K562 (cell line): ENCODE results near the gene IQCN. TPM values are rescaled to one million over a fixed set of nuclear protein-coding genes. Genes with fewer than 3 reads are reported as not detected.

Experiments
- ATAC-seq: fragments of 200-7000 bp; cut with Tn5 transposase; 3 replicates; pipeline ENCODE4 v1.9.1; 2020; ENCODE audit warnings: moderate library complexity
- BruUV-seq: library from RNA; stranded (reverse); fragments of 400-500 nt; replicated peaks from 2 replicates; lab custom pipeline; 2021; lab: Mats Ljungman, UMichigan
- CTCF ChIA-PET: fragments of 300-600 bp; formaldehyde crosslinking; extraction: SDS; loops from one replicate; lab custom pipeline; 2021; ENCODE audit warnings: low intra/inter-chr PET ratio; lab: Yijun Ruan, JAX
- POLR2A ChIA-PET: fragments of 300-600, 350-650 bp; sonication (Branson Sonifier 250); formaldehyde crosslinking; extraction: SDS; loops from one replicate; lab custom pipeline; 2021; ENCODE audit warnings: antibody characterized with exemption, inconsistent platforms; lab: Yijun Ruan, JAX
- DNase-seq, 4 experiments: peaks; one replicate each; pipeline versions ENCODE4 v3.0.0 to v3.0.0-alpha.2; 2011 to 2018; ENCODE audit warnings: low spot score in 3 of 4, mixed read lengths in 3 of 4; ENCODE audit errors: extremely low read depth in 1 of 4
- FAIRE-seq: peaks from 2 replicates; lab custom pipeline; 2011; peaks lifted over from hg19 to GRCh38; lab: Jason Lieb, UNC
- H2AFZ ChIP-seq: 2 replicates; pipeline ENCODE4 v1.6.0; 2011; ENCODE audit warnings: low read depth, low read length, control low read depth, inconsistent platforms
- H3K27ac ChIP-seq: fragments of 200-600 bp; 3 replicates; pipeline ENCODE4 v1.8.0; 2011; ENCODE audit warnings: low read depth, mild to moderate bottlenecking, control low read depth, inconsistent platforms, low read length, moderate library complexity, mixed read lengths; ENCODE audit errors: extremely low read depth
- H3K27me3 ChIP-seq, 2 experiments: fragments of 300-600 bp in 1 of 2; 2 replicates in 1 of 2; 3 replicates in 1 of 2; pipeline versions ENCODE4 v1.6.0 to v1.8.0; 2011; ENCODE audit warnings: inconsistent platforms in 2 of 2, low read length in 2 of 2, mild to moderate bottlenecking in 1 of 2, mixed read lengths in 1 of 2, moderate library complexity in 1 of 2; ENCODE audit not compliant: control insufficient read depth in 2 of 2, insufficient read depth in 2 of 2
- H3K36me3 ChIP-seq: fragments of 300-600 bp; 3 replicates; pipeline ENCODE4 v1.8.0; 2011; ENCODE audit warnings: mild to moderate bottlenecking, low read length, inconsistent platforms; ENCODE audit not compliant: control insufficient read depth, insufficient read depth
- H3K4me1 ChIP-seq, 2 experiments: fragments of 200-600 bp in 1 of 2; replicated peaks in 1 of 2; 2 replicates in 1 of 2; 3 replicates in 1 of 2; pipeline versions ENCODE4 v1.5.1 to v1.8.0; 2011; ENCODE audit warnings: inconsistent platforms in 2 of 2, low read length in 2 of 2, mild to moderate bottlenecking in 1 of 2, mixed read lengths in 1 of 2, moderate library complexity in 1 of 2; ENCODE audit not compliant: control insufficient read depth in 2 of 2, insufficient read depth in 2 of 2
- H3K4me2 ChIP-seq: 2 replicates; pipeline ENCODE4 v1.6.1; 2011; ENCODE audit warnings: low read length, control low read depth, inconsistent platforms, mixed read lengths; ENCODE audit not compliant: insufficient read depth
- H3K4me3 ChIP-seq: fragments of 200-600 bp; sonication (generic), shearing (Covaris generic); 2 replicates; pipeline ENCODE4 v1.5.1; 2016; ENCODE audit warnings: control low read depth, inconsistent platforms
- H3K79me2 ChIP-seq: fragments of 200-600 bp; 3 replicates; pipeline ENCODE4 v1.8.0; 2011; ENCODE audit warnings: low read length, inconsistent platforms; ENCODE audit not compliant: control insufficient read depth, insufficient read depth
- H3K9ac ChIP-seq, 2 experiments: 2 replicates each; pipeline versions ENCODE4 v1.6.0 to v1.6.1; 2011; ENCODE audit warnings: low read depth in 2 of 2, low read length in 2 of 2, control low read depth in 1 of 2, inconsistent platforms in 1 of 2, mild to moderate bottlenecking in 1 of 2, mixed read lengths in 1 of 2; ENCODE audit not compliant: insufficient read depth in 1 of 2
- H3K9me1 ChIP-seq: one replicate; pipeline ENCODE4 v1.6.0; 2011; ENCODE audit warnings: inconsistent platforms, mild to moderate bottlenecking, low read length, moderate library complexity; ENCODE audit not compliant: control insufficient read depth, insufficient read depth
- H3K9me3 ChIP-seq: replicated peaks from 2 replicates; pipeline ENCODE4 v1.5.1; 2011; ENCODE audit warnings: low read depth, low read length, inconsistent platforms; ENCODE audit not compliant: control insufficient read depth, insufficient read depth
- H4K20me1 ChIP-seq: replicated peaks from 2 replicates; pipeline ENCODE4 v1.6.1; 2011; ENCODE audit warnings: low read length, inconsistent platforms, mixed read lengths; ENCODE audit not compliant: control insufficient read depth, insufficient read depth
- C11orf30 ChIP-seq: fragments of 450-650 bp; IDR thresholded peaks from 2 replicates; pipeline ENCODE4 v1.6.1; 2016; ENCODE audit warnings: low read depth, mild to moderate bottlenecking
- XRCC5 ChIP-seq: fragments of 200-400 bp; formaldehyde crosslinking; IDR thresholded peaks from 2 replicates; pipeline ENCODE4 v1.6.1; 2017; ENCODE audit warnings: low read depth, mild to moderate bottlenecking, low read length
- ZNF121 ChIP-seq: sonication (generic); formaldehyde crosslinking; conservative IDR thresholded peaks from 2 replicates; pipeline ENCODE4 v1.8.0; 2022; ENCODE audit warnings: missing genetic modification reagents
- ZNF134 ChIP-seq: fragments of 250-450 bp; sonication (Bioruptor Pico); conservative IDR thresholded peaks from 2 replicates; pipeline ENCODE4 v1.4.0; 2020
- WGBS: fragments of 100-300 bp; shearing (Covaris generic); methylation state at CpG from one replicate; pipeline ENCODE4 v1.1.6; 2016; ENCODE audit warnings: low coverage, mixed read lengths; ENCODE audit not compliant: insufficient coverage; ENCODE audit errors: missing lambda C conversion rate; 5-methylcytosine and 5-hydroxymethylcytosine counted together
- in situ Hi-C: fragments of 300-500 bp; cut with MboI; formaldehyde crosslinking; loops from 4 replicates; pipeline ENCODE4 v1.15.0; 2018; ENCODE audit warnings: inconsistent platforms, mixed read lengths
- intact Hi-C: fragments of 100-400 bp; cut with micrococcal nuclease; formaldehyde crosslinking; loops from 2 replicates; pipeline ENCODE4 v1.14.2; 2022
- polyA plus RNA-seq, 8 experiments: library from polyadenylated mRNA; depleted of rRNA in 4 of 8; stranded (reverse) in 5 of 8; unstranded in 3 of 8; fragments of >200 nt; fragmentation: Nextera tagmentation in 2 of 8; fragmentation: Illumina TruSeq in 1 of 8; extraction: Ambion mirVana in 2 of 8; extraction: Trizol in 1 of 8; gene quantifications; 2 replicates each; pipeline versions ENCODE4 v1.2.1 to v1.2.3, GENCODE V29; 2011 to 2014; ENCODE audit warnings: inconsistent platforms in 1 of 8, missing spikeins in 1 of 8
- total RNA-seq, 7 experiments: library from RNA; depleted of rRNA in 6 of 7; stranded (reverse); fragments of >200 nt in 6 of 7; fragmentation: Illumina TruSeq in 2 of 7; extraction: Trizol in 2 of 7; gene quantifications; 2 replicates each; pipeline versions ENCODE4 v1.2.1 to v1.2.3, GENCODE V29; 2011 to 2021; ENCODE audit warnings: low replicate concordance in 1 of 7
- TF ChIP-seq, protein P1 (sequence below): fragments of 250-450 bp; sonication (Bioruptor Pico); IDR thresholded peaks from 2 replicates; pipeline ENCODE4 v1.9.0; 2021; ENCODE audit warnings: mild to moderate bottlenecking, inconsistent platforms
- TF ChIP-seq, protein P2 (sequence below): sonication (generic); formaldehyde crosslinking; IDR thresholded peaks from 2 replicates; pipeline ENCODE4 v1.8.1; 2022; ENCODE audit warnings: missing genetic modification reagents

IQCN gene
- total and polyA plus RNA-seq, 9 of the 15 experiments (the other 6 are each of a cell fraction or from before 2014, with no cell fraction given) = 0.01 to 0.07 (median 0.04) TPM; not detected in 3

DNA sequence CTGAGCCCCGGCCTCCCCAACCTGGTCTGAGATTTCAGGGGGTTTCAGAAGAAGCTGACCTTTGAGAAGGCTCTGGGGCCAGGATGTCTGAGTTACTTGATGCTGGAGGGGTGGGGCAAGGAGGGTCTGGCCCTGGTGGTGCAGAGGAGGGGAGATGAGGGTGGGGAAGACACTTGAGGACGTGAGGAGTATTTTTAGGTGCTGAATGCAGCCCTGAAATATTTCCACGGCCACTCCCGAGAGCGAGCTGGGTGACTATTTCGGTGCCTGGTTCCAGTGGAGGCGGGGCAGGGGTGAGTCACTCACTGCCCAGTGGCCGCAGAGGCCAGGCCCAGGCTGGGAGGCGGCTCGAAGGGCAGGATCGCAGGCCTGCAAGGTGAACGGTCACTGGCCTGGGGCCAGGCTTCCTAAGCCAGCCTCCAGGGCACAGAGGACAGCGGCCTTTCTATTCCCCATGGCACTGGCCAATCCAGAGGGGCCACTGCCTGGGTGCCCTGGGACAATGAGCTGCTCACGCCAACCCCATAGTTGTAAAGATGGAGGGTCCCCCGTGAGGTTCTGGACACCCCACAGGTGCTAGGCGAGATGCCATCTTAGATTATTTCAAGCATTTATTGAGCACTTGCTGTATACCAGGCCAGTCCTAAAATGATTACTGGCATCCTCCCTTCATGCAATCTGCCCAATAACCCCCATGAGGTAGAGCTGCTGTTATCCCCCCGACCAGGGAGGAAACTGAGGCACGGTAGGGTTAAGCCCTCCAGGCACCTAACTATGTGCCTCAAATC is 26.9 kb upstream of the IQCN start (continued):
- TF ChIP-seq, protein P1, sequence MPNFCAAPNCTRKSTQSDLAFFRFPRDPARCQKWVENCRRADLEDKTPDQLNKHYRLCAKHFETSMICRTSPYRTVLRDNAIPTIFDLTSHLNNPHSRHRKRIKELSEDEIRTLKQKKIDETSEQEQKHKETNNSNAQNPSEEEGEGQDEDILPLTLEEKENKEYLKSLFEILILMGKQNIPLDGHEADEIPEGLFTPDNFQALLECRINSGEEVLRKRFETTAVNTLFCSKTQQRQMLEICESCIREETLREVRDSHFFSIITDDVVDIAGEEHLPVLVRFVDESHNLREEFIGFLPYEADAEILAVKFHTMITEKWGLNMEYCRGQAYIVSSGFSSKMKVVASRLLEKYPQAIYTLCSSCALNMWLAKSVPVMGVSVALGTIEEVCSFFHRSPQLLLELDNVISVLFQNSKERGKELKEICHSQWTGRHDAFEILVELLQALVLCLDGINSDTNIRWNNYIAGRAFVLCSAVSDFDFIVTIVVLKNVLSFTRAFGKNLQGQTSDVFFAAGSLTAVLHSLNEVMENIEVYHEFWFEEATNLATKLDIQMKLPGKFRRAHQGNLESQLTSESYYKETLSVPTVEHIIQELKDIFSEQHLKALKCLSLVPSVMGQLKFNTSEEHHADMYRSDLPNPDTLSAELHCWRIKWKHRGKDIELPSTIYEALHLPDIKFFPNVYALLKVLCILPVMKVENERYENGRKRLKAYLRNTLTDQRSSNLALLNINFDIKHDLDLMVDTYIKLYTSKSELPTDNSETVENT (CRISPR knock-in tag) = no peak
- TF ChIP-seq ZNF134 (CRISPR knock-in tag) (no peak), XRCC5 (0 out of 2 replicates have a peak, but pooled peaks have one; percentile 25)
- TF ChIP-seq, protein P2, sequence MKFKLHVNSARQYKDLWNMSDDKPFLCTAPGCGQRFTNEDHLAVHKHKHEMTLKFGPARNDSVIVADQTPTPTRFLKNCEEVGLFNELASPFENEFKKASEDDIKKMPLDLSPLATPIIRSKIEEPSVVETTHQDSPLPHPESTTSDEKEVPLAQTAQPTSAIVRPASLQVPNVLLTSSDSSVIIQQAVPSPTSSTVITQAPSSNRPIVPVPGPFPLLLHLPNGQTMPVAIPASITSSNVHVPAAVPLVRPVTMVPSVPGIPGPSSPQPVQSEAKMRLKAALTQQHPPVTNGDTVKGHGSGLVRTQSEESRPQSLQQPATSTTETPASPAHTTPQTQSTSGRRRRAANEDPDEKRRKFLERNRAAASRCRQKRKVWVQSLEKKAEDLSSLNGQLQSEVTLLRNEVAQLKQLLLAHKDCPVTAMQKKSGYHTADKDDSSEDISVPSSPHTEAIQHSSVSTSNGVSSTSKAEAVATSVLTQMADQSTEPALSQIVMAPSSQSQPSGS (CRISPR knock-in tag) = 0 out of 2 replicates have a peak, but pooled peaks have one; percentile 37

DNA sequence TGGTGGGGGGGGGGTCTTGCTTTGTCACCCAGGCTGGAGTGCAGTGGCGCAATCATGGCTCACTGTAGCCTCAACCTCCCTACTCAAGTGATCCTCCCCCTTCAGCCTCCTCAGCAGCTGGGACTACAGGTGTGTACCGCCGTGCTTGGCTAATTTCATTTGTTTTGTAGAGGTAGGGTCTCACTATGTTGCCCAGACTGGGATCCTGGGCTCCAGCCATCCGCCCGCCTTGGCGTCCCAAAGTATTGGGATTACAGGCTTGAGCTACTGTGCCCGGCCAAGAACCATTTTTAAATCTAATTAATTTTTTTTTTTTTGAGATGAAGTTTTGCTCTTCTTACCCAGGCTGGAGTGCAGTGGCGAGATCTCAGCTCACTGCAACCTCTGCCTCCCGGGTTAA is 25.4 kb upstream of the IQCN start:
- Histone ChIP-seq H3K79me2 (no peaks in the 10 kb centered on the region), H3K9me3 (no peaks in the 10 kb centered on the region), H3K4me1 (peaks cover 25 to 39% of the 10 kb centered on the region in 2 experiments), H3K27me3 (no peaks in the 10 kb centered on the region), H4K20me1 (no peaks in the 10 kb centered on the region), H3K9ac (peak overlapping the region in 1 of 2 experiments; percentile 73; a peak in 1 of 4 replicates), H3K36me3 (no peaks in the 10 kb centered on the region), H3K9me1 (no peaks in the 10 kb centered on the region), H3K4me2 (no peak overlapping the region), H3K27ac (no peak overlapping the region), H3K4me3 (no peak overlapping the region), H2AFZ (no peak overlapping the region)
- TF ChIP-seq C11orf30 (no peak), ZNF121 (CRISPR knock-in tag) (peak; percentile 86)
- no TSS peak for BruUV-seq
- no peak for ATAC-seq
- no peak for FAIRE-seq
- DNase-seq = no peak
- ChIA-PET CTCF (no interaction called here), POLR2A (interaction anchor here (0.6 to 2.5 kb wide), 4 partner anchors 19 to 120 kb away, joined by 3 to 15 read pairs (median 6); partner anchors contain the start of genes JUND, LSM4 and SSBP4)
- in situ Hi-C loops = no loop called here
- WGBS = 90% methylated on average over 9 of the region's 9 CpGs
- intact Hi-C loops = no loop called here
